ENCODE measurements around the gene AMPD1. TPM values are rescaled to one million over a fixed set of nuclear protein-coding genes. Genes with fewer than 3 reads are reported as not detected.

AMPD1 gene
- total RNA-seq, 1 experiment from 2014 or later: not detected

DNA sequence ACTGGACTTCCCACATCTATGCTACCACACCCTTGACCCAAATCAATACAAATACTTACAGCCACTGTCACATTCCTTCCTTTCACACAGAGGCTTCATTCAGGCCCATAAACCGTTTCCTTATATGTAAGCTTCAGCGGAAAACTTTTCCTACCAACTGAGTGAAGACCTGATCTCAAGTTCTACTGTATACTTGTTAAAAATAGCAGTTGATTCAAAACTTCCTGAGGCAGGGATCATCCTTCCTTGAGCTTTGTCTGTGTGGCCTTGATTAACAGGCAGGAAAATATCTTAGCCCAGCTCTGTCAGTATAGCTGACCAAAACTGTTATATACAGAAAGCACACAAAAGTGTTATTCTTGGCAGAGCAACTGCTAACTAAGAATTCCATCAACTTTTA is 68.2 kb downstream of the AMPD1 start:
- Mint-ChIP-seq H3K27ac (ENCODE audit: low read depth, unreplicated experiment) (no peak overlapping the region), H3K4me1 (ENCODE audit: insufficient read depth, unreplicated experiment) (peaks cover 5% of the 10 kb centered on the region), H3K9me3 (ENCODE audit: unreplicated experiment) (no peaks in the 10 kb centered on the region), H3K27me3 (ENCODE audit: insufficient read depth, unreplicated experiment) (no peaks in the 10 kb centered on the region), H3K36me3 (ENCODE audit: insufficient read depth, unreplicated experiment) (peaks cover 8% of the 10 kb centered on the region), H3K4me3 (ENCODE audit: unreplicated experiment) (no peak overlapping the region)
- intact Hi-C loops (cut with micrococcal nuclease): no loop called here
- TF ChIP-seq, protein P1, sequence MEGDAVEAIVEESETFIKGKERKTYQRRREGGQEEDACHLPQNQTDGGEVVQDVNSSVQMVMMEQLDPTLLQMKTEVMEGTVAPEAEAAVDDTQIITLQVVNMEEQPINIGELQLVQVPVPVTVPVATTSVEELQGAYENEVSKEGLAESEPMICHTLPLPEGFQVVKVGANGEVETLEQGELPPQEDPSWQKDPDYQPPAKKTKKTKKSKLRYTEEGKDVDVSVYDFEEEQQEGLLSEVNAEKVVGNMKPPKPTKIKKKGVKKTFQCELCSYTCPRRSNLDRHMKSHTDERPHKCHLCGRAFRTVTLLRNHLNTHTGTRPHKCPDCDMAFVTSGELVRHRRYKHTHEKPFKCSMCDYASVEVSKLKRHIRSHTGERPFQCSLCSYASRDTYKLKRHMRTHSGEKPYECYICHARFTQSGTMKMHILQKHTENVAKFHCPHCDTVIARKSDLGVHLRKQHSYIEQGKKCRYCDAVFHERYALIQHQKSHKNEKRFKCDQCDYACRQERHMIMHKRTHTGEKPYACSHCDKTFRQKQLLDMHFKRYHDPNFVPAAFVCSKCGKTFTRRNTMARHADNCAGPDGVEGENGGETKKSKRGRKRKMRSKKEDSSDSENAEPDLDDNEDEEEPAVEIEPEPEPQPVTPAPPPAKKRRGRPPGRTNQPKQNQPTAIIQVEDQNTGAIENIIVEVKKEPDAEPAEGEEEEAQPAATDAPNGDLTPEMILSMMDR (IDR thresholded peaks at IDR 0.05; ENCODE audit: unreplicated experiment): no peak
- no peak for DNase-seq (ENCODE audit: unreplicated experiment)
- CTCF ChIA-PET: interaction anchor here (0.5 kb wide), 1 partner anchor 1241 kb away, joined by 3 read pairs; no protein-coding TSS in a partner anchor
- no TSS peak for BruUV-seq (replicated peaks)
- POLR2A ChIA-PET: interaction anchor here (0.9 to 2.8 kb wide), 3 partner anchors 8 to 41 kb away, joined by 3 to 21 read pairs (median 5); partner anchors contain the start of gene DENND2C

DNA sequence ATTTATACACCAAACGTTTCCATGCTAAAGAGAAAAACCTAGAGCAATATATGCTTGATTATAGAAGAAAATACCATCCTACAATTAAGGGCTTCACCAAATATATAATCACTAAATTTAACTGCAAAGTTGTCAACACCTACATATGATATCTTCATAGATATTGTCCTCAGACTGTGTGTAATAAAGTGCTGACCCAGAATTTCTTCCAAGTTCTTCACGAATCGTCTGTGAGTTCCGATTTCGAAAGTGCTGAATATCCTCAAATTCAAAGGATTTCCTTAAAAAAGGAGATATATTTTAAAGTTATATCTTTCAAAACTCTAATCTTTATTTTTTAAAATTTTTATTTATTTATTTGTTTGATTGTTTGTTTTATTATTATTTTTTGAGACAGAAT is 72.0 kb downstream of the AMPD1 start:
- TF ChIP-seq, protein P1 (IDR thresholded peaks at IDR 0.05; ENCODE audit: unreplicated experiment): no peak
- peaks cover 16% of the 10 kb centered on the region for H3K36me3 Mint-ChIP-seq (ENCODE audit: insufficient read depth, unreplicated experiment)
- no peaks in the 10 kb centered on the region for H3K27me3 Mint-ChIP-seq (ENCODE audit: insufficient read depth, unreplicated experiment)
- no peak overlapping the region for H3K4me3 Mint-ChIP-seq (ENCODE audit: unreplicated experiment)
- intact Hi-C loops (cut with micrococcal nuclease): no loop called here
- peaks cover 5% of the 10 kb centered on the region for H3K4me1 Mint-ChIP-seq (ENCODE audit: insufficient read depth, unreplicated experiment)
- ChIA-PET CTCF (no interaction called here), POLR2A (interaction anchor here (0.6 to 8.1 kb wide), 3 partner anchors 11 to 46 kb away, joined by 3 to 54 read pairs (median 3); partner anchors contain the start of gene DENND2C)
- no peaks in the 10 kb centered on the region for H3K9me3 Mint-ChIP-seq (ENCODE audit: unreplicated experiment)
- no peak overlapping the region for H3K27ac Mint-ChIP-seq (ENCODE audit: low read depth, unreplicated experiment)
- BruUV-seq (replicated peaks): no TSS peak
- no peak for DNase-seq (ENCODE audit: unreplicated experiment)

Other genes starting within 250 kb of the AMPD1 start
- 33.2 and 38.3 TPM in 2 replicates for gene TRIM33, start 184.3 kb downstream of the AMPD1 start, total RNA-seq (2022)
- gene BCAS2, start 113.9 kb downstream of the AMPD1 start, total RNA-seq (2022): 85.4 and 97.2 TPM in 2 replicates
- 5.8 and 6.0 TPM in 2 replicates for gene DENND2C, start 25.5 kb downstream of the AMPD1 start, total RNA-seq (2022)
- 38.9 and 41.4 TPM in 2 replicates for gene NRAS, start 21.2 kb upstream of the AMPD1 start, total RNA-seq (2022)
- gene CSDE1, start 62.4 kb upstream of the AMPD1 start, total RNA-seq (2022): 535 and 580 TPM in 2 replicates
- gene SIKE1, start 85.1 kb upstream of the AMPD1 start, total RNA-seq (2022): 66.2 and 74.1 TPM in 2 replicates
- gene SYCP1, start 159.3 kb upstream of the AMPD1 start, total RNA-seq (2022): not detected in 2 replicates